Measurements from ENCODE around the gene SLC5A10.
A peak's percentile ranks its signal among the peaks of the same experiment; 100 is the strongest.

The SLC5A10 gene

DNA sequence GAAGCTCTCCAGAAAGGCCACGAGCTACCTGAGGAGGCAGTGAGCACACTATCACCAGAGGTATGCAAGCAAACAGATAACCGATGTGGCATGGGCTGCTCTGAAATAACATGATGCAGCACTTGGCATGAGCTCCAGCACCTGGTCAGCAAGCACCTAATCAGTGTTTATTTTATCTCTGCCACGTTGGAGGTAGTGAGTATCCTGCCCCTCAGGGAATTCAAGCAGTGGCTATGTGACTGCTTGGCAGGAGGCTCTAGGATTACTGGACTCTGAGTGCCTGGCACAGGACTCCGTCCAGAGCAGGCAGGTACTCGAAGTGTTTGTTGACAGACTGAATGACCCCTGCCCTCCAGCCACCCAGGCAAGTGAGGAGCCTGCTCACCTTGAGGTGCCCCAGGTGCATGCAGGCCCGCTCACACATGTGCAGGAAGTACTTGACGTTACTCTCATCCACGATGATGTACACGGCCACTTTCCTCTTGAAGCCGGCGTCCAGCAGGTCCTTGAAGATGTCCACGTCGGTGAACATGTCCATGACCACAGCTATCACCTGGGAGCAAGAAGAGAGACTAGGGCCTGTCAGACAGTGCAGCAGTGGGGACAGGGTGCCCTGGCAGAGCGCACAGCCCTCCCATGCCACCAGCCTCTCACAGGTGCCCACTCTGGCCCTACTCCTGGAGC, 36.0 kb downstream of the SLC5A10 start:
- DNase-seq, result no peak

DNA sequence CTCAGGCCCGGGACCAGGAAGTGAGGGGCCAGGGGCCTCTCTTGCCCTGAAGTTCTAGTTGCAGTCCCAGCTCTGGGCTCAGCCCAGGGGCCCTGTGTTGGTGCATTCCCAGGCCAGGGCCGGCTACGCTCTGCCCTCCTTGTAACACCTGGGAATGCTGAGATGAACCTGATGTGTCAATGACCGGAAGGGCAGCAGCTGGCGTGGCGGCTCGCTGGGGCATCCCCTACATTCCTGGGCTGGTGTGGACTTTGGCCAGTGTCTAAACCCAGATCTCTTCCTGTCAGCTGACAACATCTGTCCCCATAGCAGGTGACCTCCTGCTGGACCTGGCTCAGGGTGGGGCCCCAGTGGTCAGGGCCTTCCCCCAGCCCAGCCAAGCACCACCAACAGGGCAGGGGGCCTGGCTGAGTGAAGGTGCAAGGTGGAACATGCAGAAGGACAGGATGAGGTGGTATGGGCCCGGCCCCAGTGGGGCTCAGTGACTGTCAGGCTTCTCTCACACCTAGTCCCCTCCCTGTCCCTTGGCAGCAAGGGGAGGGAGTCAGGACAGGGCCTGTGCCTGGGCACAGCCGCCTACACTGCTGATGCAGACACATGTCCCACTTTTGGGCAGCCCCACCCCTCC, 36.7 kb downstream of the SLC5A10 start:
- no peak for DNase-seq

DNA sequence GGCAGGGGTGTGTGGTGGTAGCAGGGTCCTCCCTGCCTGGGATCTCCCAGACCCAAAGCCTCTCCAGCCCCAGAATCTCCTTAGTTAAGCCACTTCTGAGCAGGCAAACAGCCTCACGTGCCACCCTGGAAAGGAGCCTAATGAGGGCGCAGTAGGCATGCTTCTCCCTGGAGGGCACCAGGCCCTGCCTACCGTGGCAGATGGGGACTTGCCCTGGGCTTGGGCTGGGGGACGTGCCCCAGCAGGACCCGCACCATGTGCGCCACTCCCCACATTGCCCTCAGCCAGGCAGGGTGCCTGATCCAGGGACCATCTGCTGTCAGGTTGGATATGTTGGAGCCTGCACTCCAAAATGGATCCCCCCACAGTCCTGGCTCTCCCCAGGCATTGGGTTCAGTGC, 38.4 kb downstream of the SLC5A10 start:
- DNase-seq, result no peak

GRCh38 chr17:18991531-18992315, 39.8 kb downstream of the SLC5A10 start:
- no peak for DNase-seq

GRCh38 chr17:18992454-18993130, 40.6 kb downstream of the SLC5A10 start:
- DNase-seq, result no peak

DNA sequence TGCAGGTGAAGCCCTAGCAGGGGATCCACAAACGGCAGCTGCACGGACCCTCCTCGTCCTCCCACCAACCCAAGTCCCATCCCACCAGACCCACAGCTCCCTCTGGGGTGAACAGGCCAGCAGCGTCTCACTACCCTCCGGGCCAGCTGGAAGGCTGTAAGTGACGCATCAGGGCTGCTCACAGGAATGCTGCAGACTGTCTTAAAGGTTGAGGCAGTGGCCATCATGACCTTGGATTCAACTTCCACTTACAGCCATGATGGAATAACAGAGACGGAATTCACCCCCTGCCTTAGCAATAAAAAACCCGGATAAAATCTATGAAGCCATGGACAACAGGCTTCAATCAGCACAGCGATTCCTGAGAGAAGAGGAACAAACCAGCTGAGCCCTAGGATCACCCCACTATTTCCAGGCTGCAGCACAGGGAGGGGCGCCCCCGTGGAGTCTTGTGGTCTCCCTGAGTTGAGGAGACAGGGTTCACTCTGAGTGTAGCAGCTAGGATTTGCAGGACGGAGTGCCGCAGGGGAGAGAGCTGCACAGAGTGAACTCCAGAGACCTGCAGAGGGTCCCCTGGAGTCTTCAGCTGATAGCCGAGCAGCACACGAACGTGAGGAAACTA, 42.1 kb downstream of the SLC5A10 start:
- no peak for DNase-seq

DNA sequence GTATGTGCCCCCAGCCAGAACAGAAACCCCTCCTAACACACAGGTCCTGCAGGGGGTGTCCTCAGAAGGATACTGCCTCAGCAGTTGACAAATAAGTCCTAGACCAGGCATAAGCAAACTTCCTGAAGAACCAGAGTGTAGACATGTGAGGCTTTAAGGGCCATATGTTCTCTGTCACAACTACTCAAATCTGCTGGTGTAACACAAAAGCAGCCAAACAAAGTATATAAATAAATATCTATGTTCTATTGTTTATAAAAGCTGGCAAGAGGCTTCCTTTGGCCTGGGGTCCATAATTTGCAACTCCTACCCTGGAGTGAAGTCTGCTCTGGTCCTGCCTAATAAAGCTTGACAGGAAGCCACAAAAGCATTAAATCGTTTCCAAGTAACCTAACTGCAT, 42.7 kb downstream of the SLC5A10 start:
- DNase-seq, result no peak

- DNase-seq, result no peak
These were observed 43.3 kb downstream of the SLC5A10 start for GRCh38 chr17:18995220-18995619.

DNA sequence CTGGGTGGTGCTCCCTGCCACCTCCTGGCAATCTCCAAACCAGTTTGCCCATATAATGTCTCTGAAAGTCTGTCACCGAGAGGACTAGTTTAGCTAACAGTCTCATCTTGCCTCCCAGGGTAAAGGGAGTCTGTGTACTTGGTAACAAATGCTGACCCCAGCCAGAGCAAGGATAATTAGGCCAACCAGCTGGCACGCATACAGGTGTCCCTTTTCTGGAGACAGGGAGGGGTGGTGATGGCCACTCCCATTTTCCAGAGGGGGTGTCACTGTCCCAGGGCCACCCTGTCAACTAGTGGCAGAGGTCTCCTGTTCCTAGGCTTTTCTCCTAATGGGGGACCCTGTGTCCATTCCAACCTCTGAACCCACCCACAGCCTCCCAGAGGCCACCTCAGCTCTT, 44.5 kb downstream of the SLC5A10 start:
- no peak for DNase-seq

DNA sequence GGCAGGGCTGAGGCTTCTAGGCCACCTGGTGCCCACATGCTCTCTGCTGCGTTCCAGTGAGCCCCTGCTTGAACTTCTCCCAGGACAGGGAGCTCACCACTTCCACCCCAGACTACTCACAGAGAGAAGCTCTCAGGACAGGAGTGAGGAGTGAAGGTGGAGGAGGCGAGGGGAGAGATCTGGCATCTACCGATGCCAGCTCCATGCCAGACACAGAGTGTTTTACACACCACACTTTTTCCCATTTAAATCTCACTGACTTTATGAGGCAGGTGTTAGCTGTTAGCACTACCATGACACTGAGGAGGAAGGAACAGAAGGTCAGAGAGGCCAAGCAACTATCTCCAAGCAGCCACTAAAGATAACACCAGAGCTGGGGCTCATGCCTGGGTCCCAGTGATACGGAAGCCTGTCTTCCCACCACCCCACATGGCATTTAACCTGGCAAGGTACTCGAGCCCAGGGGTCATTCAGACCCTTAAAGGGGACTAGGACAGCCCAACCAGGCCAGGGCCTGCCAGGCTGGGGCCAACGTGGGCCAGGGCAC, 45.8 kb downstream of the SLC5A10 start:
- DNase-seq, result no peak

- no peak for DNase-seq
These were observed 47.4 kb downstream of the SLC5A10 start for GRCh38 chr17:18999394-18999793.

- no peak for DNase-seq
These were observed 47.9 kb downstream of the SLC5A10 start for GRCh38 chr17:18999911-19000310.

GRCh38 chr17:19000531-19001325, 48.8 kb downstream of the SLC5A10 start:
- peak; percentile 43 for DNase-seq

DNA sequence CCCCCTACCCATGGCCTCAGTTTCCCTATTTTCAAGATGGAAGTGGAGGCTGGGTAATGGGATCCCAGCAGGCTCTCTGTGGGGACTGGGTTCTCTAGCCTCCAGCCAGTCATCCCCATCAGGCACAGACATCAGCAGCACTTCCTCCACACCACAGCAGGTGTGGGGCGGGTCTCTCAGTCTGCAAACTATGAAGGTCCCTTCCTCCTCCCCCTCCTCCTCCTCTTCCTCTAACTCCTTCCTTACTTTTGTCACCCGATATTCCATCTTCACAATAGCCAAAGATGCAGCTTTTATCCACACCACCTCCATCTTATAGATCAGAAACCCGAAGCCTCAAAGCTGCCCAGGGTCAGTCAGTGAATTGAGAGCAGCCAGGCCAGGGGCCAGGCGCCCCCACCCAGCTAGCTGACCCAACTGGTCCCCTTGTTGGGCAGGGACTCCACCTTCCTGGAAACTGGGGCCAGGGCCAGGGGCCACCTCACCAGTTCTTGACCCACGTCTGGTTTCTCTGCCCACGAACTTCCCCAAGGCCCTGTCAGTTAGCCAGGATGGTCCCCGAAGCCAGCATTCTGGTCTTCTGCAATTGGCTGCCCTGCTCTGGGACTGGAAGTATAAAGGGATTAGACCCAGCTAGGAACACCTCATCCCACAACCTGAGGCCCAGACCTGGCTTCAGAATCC, 50.1 kb downstream of the SLC5A10 start:
- DNase-seq, result no peak

- no peak for DNase-seq
These were observed 51.0 kb downstream of the SLC5A10 start for GRCh38 chr17:19002805-19003542.

DNA sequence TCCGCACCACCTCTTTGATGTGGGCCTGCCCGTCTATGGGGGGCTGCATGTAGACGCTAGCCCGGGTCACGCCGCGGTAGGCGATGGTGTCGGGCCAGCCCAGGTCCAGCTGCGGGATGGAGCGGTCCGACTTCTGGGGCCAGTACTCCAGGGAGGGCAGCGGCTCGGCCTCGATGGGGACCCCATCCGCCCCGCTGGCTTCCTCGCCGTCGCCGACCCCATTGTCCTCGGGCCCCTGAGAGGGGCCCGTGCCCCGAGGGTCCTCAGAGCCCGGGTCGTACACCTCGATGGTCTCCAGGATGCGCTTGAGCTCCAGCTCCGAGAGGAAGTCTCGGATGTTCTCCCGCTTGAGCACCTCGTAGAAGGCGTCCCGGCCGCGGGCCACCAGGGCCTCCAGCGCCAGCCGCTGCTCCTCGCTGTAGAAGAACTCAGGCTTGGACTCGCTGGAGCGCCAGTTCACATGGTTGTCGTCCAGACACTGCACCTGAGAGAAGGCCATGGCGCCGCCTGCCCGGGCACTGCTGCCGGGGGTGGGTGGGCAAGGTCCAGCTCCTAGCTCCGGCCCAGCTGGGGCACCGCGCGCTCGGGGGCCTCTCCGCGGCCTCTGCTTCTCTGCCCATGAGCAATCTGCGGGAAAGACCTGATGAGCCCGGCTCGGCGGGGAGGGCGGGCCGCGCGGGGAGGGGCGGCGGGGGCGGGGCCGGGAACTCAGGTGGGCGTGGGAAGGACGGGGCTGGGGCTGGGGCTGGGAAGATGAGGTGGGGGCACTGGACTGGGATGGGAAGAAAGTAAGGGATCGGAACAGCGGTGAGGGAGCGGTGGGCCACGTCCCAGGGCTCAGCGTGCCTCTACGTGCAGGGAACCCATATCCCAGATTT, 51.8 kb downstream of the SLC5A10 start:
- peak; percentile 72 for DNase-seq

DNA sequence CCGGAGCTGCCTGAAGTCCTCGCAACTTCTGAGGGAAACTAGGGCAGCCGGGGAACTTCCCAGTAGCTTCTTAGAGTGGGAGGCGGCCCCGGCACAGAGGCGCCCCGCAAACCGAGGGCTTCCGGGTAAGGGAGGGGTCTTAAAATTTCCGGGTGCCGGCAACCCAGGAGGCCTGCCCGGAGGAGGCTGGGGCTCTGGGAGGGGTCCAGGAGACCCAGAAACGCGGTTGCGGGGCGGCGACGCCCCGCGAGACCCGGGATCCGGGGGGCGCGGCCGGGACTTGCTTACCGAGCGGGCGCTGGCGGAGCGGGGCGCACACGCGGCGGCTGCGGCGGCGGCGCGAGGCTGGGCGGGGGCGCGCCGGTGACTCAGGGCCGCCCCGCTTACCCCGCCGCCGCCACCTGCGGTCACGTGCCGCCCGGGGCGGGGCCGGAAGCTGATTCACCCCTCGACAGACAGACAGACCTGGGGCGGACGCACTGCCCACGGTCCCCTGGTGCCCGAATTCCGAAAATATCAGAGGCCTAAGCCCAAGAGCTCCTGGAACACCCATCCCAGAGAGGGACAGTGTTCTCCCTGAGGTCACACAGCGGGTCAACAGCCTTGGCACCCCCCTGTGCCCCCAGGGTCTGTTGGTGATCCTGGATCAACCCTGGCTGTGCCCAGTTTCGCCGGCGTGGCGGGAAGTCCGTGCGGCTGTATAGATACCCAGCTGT, 52.6 kb downstream of the SLC5A10 start, which contains the start of gene FAM83G:
TSS of gene FAM83G (minus strand) at position 344 of the 716 bp plus-strand sequence. CDS start 723 bp downstream, outside the sequence.
- DNase-seq, result peak; percentile 50

- no peak for DNase-seq
These were observed 53.3 kb downstream of the SLC5A10 start for GRCh38 chr17:19005137-19005773.

Measured in eye (tissue), 1 donor.